Myometrial cell (primary cell): ENCODE results near the gene NDFIP2. TPM values are rescaled to one million over a fixed set of nuclear protein-coding genes. Genes with fewer than 3 reads are reported as not detected.

ENCODE experiments used
- total RNA-seq: library from RNA; depleted of rRNA; stranded (reverse); fragments of >200 nt; gene quantifications from 2 replicates; pipeline ENCODE4 v1.2.3, GENCODE V29; 2015

NDFIP2 gene
- total RNA-seq: 43.5 and 47.9 TPM in 2 replicates

GRCh38 chr13:79480954-79481684 lies at the start of gene NDFIP2:
Gene NDFIP2, plus strand, starts transcription at chr13:79481155. Its CDS starts 49 bp downstream, at chr13:79481204.

Other genes with a start within 250 kb of the NDFIP2 start
- 16.7 and 17.9 TPM in 2 replicates for gene RBM26, start 74.9 kb upstream of the NDFIP2 start, total RNA-seq